NB4 (cell line): ENCODE data around the gene PTPRK.

Source experiments
- CTCF ChIP-seq: IDR thresholded peaks from one replicate; pipeline ENCODE4 v1.5.1; 2012; ENCODE audit warnings: low read depth, low read length
- MAX ChIP-seq: IDR thresholded peaks from 2 replicates; pipeline ENCODE4 v1.6.1; 2011; ENCODE audit warnings: low read depth, low read length
- POLR2A ChIP-seq: IDR thresholded peaks from 2 replicates; pipeline ENCODE4 v1.6.1; 2011; ENCODE audit warnings: mild to moderate bottlenecking; ENCODE audit not compliant: insufficient read length; ENCODE audit errors: extremely low read depth

GRCh38 chr6:128478230-128479047 is 42.0 kb downstream of the PTPRK start:
- TF ChIP-seq MAX (no peak), CTCF (no peak), POLR2A (no peak)
